GM19239 (cell line): ENCODE results near the gene RETREG2.

ENCODE experiments used
- DNase-seq: peaks from one replicate; pipeline ENCODE4 v3.0.0; 2011; ENCODE audit warnings: low spot score; ENCODE audit not compliant: insufficient read length
- FAIRE-seq: peaks from 2 replicates; lab custom pipeline; 2011; peaks lifted over from hg19 to GRCh38; lab: Jason Lieb, UNC

Gene RETREG2

DNA sequence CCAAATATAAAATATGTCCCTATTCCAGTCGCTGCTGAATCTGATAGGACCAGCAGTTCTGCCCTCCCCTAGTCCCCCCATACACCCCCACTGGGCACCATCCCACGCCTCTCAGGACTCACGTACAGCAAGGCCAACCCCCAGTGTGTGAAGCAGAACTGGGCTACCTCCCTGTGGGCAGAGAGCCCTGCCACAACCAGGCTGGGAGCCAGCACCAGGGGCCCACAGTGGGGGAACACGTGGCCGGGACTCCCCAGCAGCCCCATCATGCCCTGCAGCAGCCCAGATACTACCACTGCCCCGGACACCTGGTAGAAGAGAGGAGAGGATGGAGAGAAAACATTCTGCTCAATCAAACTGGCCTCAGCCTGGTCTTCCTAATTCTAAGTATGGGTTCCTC lies 9.5 kb upstream of the RETREG2 start:
- FAIRE-seq, result no peak

DNA sequence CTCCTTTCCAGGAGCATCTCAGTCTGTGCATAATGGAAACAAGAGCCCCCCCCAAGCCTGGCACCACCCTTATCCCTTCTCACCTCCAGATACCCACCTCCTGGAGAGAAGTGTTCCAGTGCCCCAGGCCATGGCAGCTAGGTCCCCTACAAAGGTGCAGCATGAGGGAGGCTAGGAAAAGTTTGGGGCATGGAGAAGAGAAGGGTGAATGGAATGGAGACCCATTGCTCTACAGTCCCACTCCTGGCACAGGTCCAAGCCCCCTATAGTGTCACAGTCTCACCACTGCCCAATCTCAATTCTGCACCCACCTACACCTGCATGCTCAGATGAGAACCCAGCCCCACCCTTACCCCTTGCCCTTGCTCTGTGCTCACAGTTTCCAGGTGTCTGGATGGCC lies 9.1 kb upstream of the RETREG2 start:
- FAIRE-seq (no peak), DNase-seq (no peak)

More for the DNA sequence above, 9.5 kb upstream of the RETREG2 start:
- DNase-seq, result no peak

DNA sequence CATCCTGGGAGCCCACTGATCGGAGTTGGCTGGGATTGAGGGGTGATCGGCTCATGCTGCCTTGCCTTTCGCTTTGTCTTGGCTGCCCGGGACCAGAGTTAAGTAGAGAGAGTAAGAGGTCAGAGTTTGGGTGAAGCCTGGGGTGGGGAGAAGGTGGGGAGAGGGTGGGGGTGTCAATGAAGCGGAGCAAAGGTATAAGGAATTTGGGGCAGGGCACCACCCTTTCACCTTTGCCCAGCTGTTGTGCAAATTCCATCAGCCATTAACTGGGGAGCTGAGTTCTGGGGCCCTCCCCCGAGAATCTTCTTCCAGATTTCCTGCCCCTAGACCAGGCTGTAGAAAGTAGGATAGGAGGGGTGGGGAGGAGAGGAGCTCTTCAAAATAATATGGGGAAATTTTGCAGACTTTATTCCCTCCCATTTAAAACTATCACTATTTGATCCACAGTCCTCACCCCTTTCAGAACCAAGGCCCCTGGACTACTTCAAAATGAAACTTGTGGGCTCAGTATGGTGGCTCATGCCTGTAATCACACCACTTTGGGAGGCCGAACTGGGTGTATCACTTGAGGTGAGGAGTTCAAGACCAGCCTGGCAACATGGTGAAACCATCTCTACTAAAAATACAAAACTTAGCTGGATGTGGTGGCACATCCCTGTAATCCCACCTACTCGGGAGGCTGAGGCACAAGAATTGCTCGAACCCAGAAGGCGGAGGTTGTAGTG lies 8.0 kb upstream of the RETREG2 start, which contains the start of gene SLC23A3:
Gene SLC23A3 (minus strand): TSS at position 100 of the 725 bp plus-strand sequence. CDS start 45 bp downstream, at position 55.
- DNase-seq (no peak), FAIRE-seq (no peak)

DNA sequence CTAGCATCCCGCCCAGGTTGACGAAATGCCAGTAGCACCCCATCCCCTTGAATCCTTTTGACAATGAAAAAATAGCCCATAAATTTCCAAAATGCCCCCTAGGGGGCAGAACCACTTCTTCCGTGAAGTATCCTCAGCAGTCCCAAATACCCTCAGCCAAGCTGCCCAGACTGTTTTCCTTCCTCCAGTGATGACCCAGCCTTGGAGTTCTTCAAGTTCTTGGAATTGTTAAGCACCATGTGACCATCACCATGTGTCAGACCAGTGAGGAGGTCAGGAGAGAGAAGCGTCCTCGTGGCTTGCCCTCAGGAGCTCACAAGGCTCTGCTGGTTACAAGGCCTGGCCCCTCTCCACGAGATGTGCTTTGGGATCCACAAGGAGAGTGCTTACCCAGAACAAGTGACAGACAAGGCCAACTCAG lies 6.8 kb upstream of the RETREG2 start:
- FAIRE-seq (peak; percentile 74), DNase-seq (no peak)

DNA sequence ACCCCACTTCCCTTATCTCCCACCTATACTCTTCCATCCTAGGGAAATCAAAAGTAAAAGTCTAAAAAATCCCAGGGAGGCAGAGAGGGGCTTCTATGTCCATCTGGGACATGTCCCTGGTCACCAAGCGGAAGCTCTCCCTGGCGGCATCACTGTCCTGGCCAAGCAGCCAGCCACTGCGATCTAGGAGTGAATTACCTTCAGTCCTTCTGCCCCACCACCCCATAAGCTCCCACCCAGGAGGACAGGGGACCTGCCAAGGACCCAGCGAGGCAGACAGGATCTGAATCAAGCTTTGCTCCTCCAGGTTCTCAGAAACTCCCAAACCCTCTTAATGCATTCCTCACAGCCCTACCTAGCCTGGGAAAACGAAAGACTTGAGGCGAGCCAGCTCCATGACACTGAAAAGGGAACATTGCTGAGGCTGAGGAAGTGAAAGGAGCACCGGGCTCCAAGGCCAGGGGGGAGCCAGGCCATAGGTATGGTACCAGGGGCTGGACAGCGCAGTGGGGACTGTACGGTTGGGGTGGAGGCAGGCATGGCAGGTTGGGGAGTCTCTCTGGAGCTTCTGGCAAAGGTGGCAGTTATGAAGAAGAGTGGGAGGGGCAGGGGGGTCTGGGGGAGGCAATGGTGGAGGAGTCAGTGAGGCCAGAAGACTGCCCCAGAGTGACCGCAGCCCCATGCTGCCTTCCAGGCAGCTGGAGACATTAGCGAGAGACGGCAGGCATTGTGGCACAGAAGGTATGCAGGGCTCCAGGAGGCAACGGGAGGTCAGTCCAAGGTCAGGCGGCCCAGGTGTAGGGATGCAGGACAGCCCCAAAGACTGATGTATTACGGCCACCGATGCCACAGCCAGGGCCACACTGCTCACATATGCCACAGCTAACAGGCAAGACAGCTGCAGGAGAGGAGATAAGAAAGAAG lies 5.6 kb upstream of the RETREG2 start:
- FAIRE-seq, result no peak
- DNase-seq, result no peak

DNA sequence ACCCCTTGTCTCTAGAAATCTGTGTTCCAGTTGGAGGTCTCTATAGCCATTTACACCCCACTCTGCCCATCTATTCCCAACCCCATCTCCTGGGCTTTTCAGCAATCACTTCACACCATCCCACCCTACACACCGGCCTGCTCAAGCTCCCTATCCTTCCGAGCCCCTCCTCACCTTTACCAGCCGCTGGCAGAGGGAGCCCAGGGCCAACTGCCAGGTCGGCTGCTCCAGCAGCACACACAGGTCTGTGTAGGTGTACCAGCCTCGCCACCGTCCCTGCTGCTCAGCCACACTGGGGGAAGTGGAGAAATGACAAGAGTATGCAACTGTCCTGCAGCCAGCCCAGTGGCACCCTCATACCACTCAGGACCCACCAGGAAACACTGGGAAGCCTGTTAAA lies 4.9 kb upstream of the RETREG2 start:
- no peak for DNase-seq
- FAIRE-seq, result no peak

DNA sequence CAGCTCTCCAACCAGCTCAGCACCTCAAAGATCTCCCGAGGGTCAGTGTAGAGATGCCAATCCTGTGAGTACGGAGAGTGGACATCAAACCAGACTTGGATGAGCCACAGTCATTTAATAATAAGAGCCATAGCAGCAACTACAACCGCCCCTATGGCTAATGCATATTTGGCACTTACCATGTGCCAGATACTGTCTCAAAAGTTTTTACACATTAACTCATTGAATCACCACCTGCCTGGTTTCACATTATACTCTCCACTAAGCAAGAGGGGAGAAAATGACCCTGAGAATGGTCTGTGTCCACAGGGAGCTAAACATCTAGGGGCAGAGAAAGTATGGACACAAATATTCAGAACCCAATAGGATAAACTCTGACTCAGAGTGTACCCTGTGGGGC lies 3.9 kb upstream of the RETREG2 start:
- FAIRE-seq, result no peak
- no peak for DNase-seq

DNA sequence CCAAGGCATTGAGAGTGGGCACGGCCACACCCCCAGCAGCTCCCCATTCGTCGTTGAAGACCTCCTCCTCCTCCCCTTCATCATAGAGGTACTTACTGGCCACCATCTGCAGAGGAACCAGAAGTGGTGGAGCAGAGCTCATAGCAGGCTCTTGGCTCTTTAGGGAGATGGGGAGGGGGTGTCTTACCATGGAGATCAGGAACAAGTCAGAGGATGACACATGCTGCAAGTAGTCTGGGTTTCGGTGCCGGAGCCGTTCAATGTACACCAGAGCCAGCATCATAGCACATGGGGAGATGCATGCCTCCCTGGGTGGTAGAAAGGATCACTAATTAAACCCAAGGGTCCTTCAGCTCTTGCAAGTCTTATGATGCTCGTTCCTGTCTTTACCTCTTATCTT lies 3.3 kb upstream of the RETREG2 start:
- FAIRE-seq, result no peak
- no peak for DNase-seq

DNA sequence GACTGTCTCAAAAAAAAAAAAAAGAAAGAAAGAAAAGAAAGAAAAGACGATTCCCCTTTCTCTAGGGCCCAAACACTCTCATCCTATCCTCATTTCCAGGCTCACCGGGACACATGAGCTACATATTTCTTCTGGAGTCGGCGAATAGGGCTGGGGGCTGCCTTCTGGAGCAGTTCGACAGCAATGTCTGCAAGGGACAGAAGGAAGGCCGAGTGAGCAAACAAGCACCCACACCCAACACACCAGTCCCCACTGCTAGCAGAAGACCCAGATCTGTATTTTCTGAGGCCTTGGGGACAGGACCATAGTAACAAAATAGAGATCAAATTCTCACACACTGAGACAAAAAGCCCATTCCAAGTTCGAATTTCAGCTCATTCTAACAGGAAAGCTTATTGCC lies 2.6 kb upstream of the RETREG2 start:
- FAIRE-seq (no peak), DNase-seq (no peak)

DNA sequence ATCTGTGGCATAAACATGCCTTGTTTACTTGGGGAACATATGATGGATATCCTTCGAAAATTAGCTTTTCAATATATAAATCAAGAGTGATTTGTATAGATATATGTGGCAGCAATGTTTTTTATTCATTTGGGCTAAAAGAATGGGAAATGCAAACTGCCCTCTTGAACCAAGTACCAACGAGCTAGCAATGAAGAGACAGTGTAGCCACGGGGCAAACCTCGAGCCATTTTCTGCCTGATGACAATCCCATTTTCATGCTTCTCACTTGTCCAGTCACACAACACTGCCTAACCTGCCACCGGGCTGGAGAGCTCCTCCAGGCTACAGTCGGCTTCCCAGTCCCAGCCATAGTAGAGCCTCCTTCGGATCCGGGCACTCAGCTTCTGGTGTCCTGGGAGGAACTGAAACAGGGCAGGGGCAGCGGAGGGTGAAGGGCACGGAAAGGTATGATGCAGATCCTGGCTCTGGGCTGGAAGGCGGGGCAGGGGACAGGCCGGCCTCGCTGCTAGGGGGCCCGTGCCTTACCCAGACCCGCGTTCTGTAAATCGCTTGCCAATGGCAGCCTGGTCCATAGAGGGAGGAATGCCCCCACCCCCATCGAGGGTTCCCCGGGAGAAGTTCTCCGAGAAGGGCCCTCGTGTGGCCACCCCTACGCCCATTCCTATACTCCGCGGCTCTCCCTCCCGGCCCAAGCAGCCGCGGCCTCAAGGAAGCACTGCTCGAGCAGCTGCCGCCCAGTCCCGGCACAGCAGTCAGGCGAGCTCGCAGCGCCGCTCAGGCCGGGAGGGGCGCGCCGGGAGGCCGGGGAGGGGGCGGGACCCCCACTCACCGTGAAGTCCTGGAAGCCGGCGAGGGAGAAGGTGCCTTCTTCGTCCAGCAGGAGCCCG lies 1.9 kb upstream of the RETREG2 start:
- no peak for DNase-seq
- FAIRE-seq, result peak; percentile 68

DNA sequence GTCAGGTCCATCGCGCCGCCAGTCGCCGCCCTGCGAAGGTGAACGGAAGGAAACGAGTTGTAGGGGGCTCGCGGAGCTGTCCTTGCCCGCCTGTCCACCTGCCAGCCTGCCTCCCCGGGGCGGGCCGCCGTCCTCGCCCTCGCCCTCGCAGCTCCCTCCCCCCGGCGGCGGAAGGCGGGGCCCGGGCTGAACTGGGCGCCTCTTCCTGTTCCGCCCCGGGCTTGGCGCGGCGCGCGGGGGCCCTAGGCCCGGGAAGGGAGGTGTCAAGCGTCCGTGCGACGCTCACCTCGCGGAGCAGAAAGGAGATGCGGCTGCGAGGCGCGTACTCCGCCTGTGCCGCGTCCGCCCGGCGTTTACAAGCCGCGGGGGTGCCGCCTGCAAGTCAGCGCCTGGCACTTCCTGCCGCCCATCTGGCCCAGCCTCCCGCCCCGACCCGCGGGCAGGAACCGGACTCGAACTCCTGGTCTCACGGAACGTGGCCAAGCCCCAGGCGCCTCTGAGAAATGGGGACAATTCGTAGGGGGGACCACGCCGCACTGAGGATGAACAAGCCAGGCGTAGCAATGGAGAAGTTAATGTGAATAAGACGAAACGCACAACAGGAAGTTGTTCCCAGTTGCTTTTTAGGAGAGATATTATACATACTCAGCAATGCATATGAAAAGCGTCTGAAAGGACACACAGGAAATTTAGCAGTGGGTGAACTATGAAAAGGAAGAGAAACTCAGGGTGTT lies 1.1 kb upstream of the RETREG2 start, which contains the start of gene CNPPD1:
Gene CNPPD1 (minus strand): TSS at position 108 of the 734 bp plus-strand sequence. CDS start 97 bp downstream, at position 11.
- DNase-seq (peak; percentile 82), FAIRE-seq (peak; percentile 88)

DNA sequence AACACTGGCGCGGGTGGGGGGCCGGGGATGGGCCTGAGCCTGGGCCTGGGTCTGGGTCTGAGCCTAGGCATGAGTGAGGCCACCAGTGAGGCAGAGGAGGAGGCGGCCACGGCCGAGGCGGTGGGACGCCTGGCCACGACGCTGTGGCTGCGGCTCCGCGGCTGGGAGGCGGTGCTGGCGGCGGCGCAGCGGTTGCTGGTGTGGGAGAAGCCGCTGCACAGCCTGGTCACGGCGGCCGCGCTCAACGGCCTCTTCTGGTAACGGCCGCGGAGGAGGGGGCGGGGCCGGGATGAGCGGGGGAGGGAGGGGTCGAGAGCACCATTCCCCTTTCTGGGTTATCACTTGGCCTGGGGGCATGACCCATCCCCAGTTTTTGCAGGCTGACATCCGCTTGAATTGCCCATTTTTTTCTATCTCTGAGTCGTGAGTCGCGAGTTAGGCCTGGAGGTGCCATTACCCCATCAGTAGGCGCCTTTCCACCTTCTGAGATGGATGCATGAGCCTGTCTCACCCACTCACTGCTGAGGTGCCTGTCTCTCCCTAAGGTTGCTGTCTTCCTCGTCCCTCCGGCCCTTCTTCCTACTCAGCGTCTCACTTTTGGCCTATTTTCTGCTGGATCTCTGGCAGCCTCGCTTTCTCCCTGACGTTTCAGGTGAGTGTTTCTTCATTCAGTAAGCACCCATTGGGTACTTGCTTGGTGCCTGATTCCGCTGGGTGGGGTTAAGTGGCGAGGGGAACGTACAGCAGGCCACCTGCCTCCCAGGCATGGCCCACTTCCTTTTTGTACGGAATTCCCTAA lies 501 bp downstream of the RETREG2 start:
- no peak for DNase-seq
- peak; percentile 48 for FAIRE-seq

DNA sequence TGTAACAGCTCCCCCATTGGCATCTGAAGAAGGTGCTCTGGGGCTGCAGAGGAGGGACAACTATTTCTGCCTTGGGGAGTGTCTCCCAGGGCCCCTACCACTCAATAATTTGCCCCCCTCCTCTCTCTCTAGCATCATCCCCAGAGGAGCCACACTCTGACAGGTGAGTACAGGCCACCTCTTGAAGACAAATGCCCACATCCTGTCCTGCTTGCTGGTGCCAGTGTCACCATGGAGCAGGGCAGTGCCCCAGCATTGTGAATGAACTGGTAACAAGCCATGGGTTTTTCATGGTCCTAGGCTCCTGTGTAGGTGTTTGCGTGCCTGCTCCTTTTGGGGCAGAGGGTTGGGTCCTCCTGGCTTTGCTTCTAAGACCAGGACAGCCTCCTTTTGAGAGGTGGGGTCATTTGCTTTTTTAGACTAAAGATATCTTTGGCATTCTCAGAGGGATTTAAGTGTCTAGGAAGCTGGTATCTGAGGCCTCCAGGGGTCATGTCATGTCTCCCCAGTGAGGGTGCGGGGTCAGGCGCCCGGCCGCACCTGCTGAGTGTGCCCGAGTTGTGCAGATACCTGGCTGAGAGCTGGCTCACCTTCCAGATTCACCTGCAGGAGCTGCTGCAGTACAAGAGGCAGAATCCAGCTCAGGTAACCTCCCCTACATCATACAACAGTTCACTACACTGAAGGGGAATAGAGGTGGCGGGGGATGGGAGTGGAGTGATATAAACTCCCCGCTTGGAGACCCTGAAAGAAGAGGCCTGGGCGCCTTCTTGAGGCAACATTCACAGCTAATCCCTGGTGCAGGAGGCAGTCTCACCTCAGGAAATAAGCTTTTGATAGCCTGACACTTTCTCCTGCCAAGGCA lies 1.8 kb downstream of the RETREG2 start:
- DNase-seq (no peak), FAIRE-seq (no peak)

DNA sequence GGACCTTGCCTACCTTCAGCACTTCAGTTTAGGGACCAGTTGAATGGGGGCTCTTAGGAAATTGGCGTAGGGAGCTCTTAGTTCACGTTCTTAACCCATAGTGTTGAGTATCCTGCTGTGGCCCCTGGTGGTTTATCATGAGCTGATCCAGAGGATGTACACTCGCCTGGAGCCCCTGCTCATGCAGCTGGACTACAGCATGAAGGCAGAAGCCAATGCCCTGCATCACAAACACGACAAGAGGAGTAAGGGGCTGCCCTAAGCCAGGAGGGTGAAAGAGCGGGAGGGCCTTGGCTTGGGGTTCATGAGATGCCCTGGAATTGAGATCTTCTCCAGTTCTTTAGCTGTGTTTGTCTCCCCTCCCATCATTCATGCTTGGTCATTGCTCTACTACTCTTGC lies 2.9 kb downstream of the RETREG2 start:
- DNase-seq, result no peak
- FAIRE-seq, result no peak

DNA sequence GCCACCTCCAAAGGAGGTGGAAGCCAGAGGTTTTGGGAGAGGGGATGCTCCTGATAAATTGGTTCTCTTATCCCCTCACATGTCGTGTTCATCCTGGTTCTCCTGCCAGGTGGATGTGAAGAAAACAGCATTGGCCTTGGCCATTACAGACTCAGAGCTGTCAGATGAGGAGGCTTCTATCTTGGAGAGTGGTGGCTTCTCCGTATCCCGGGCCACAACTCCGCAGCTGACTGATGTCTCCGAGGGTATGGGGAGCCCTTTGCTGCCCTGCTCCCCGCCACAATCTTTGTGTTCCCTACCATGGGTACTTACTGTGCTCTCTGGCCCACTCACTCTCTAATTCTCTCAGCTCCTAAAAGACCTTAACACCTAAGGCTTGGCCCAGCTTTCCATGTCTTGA lies 3.5 kb downstream of the RETREG2 start:
- FAIRE-seq, result no peak
- DNase-seq, result no peak

DNA sequence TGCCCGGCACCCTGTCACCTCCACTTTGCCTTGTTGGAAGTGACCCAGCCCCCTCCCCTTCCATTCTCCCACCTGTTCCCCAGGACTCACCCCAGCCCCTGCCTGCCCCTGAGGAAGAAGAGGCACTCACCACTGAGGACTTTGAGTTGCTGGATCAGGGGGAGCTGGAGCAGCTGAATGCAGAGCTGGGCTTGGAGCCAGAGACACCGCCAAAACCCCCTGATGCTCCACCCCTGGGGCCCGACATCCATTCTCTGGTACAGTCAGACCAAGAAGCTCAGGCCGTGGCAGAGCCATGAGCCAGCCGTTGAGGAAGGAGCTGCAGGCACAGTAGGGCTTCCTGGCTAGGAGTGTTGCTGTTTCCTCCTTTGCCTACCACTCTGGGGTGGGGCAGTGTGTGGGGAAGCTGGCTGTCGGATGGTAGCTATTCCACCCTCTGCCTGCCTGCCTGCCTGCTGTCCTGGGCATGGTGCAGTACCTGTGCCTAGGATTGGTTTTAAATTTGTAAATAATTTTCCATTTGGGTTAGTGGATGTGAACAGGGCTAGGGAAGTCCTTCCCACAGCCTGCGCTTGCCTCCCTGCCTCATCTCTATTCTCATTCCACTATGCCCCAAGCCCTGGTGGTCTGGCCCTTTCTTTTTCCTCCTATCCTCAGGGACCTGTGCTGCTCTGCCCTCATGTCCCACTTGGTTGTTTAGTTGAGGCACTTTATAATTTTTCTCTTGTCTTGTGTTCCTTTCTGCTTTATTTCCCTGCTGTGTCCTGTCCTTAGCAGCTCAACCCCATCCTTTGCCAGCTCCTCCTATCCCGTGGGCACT lies 4.5 kb downstream of the RETREG2 start:
- DNase-seq, result no peak
- FAIRE-seq, result no peak

DNA sequence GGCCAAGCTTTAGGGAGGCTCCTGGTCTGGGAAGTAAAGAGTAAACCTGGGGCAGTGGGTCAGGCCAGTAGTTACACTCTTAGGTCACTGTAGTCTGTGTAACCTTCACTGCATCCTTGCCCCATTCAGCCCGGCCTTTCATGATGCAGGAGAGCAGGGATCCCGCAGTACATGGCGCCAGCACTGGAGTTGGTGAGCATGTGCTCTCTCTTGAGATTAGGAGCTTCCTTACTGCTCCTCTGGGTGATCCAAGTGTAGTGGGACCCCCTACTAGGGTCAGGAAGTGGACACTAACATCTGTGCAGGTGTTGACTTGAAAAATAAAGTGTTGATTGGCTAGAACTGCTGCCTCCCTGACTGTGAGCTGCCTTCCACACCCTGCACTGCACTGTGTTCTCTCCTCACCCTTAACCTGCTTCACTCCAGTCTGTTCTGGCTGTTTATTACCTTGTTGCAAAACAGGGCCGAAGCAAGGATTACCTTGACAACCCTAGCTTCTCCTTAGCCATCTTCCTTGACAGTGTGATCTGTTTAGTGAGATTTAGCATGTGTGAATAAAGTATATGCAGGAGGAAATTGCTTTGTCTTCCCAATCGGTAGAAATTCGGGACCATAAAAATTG lies 5.2 kb downstream of the RETREG2 start:
- DNase-seq, result no peak
- FAIRE-seq, result no peak
